B cell (primary cell): ENCODE measurements around the gene SACM1L.

Source experiments
- CTCF ChIP-seq: fragments of 200-600 bp; IDR thresholded peaks from one replicate; pipeline ENCODE4 v1.8.0; 2022; ENCODE audit warnings: antibody characterized with exemption, mild to moderate bottlenecking
- EZH2 ChIP-seq: IDR thresholded peaks from 2 replicates; pipeline ENCODE4 v1.6.1; 2012; ENCODE audit warnings: borderline replicate concordance, low read depth, mild to moderate bottlenecking, moderate library complexity, low read length; ENCODE audit not compliant: insufficient read depth, poor library complexity, severe bottlenecking

- no peak for TF ChIP-seq CTCF
- no peak for TF ChIP-seq EZH2
Observed at GRCh38 chr3:45751537-45752242, 62.5 kb downstream of the SACM1L start.
